Small intestine (tissue), 7 donors: ENCODE measurements around the gene KLRD1. TPM values are rescaled to one million over a fixed set of nuclear protein-coding genes. Genes with fewer than 3 reads are reported as not detected.

Experiments used
- DNase-seq, 2 donors: peaks; one replicate each; pipeline versions ENCODE4 v3.0.0 to v3.0.0-alpha.2; 2013
- FAIRE-seq: peaks from 2 replicates; lab custom pipeline; 2012; peaks lifted over from hg19 to GRCh38; lab: Jason Lieb, UNC
- H3K27ac ChIP-seq, 3 donors: one replicate each; pipeline ENCODE4 v1.5.1; 2013; ENCODE audit warnings: low read length in 2 of 3, mild to moderate bottlenecking in 2 of 3, control low read depth in 1 of 3, inconsistent platforms in 1 of 3, low read depth in 1 of 3, moderate library complexity in 1 of 3
- H3K27me3 ChIP-seq, 3 donors: one replicate each; pipeline ENCODE4 v1.6.1; 2013; ENCODE audit warnings: low read length in 3 of 3, inconsistent platforms in 1 of 3; ENCODE audit not compliant: control insufficient read depth in 3 of 3, insufficient read depth in 3 of 3
- H3K36me3 ChIP-seq, 3 donors: one replicate each; pipeline ENCODE4 v1.6.1; 2013; ENCODE audit warnings: low read length in 3 of 3, inconsistent platforms in 1 of 3, low read depth in 1 of 3, mild to moderate bottlenecking in 1 of 3, moderate library complexity in 1 of 3; ENCODE audit not compliant: control insufficient read depth in 3 of 3, insufficient read depth in 2 of 3
- H3K4me1 ChIP-seq, 3 donors: one replicate each; pipeline ENCODE4 v1.6.1; 2013; ENCODE audit warnings: low read length in 2 of 3, inconsistent platforms in 1 of 3, low read depth in 1 of 3, mild to moderate bottlenecking in 1 of 3, moderate library complexity in 1 of 3; ENCODE audit not compliant: control insufficient read depth in 3 of 3, insufficient read depth in 2 of 3
- H3K4me3 ChIP-seq, 3 donors: one replicate each; pipeline ENCODE4 v1.5.1; 2013; ENCODE audit warnings: low read length in 3 of 3, control low read depth in 1 of 3, inconsistent platforms in 1 of 3, low read depth in 1 of 3, mild to moderate bottlenecking in 1 of 3, moderate library complexity in 1 of 3
- H3K9me3 ChIP-seq, 2 donors: one replicate each; pipeline ENCODE4 v1.6.1; 2013; ENCODE audit warnings: low read depth in 1 of 2, low read length in 1 of 2; ENCODE audit not compliant: control insufficient read depth in 2 of 2, insufficient read depth in 1 of 2
- WGBS, 3 donors: extraction: QIAGEN DNeasy Blood & Tissue Kit; methylation state at CpG; one replicate each; pipeline ENCODE4 v1.1.7; 2013; 5-methylcytosine and 5-hydroxymethylcytosine counted together
- polyA plus RNA-seq, 4 donors: library from polyadenylated mRNA; stranded (reverse) in 3 of 4; unstranded in 1 of 4; fragments of 200-250 nt in 3 of 4; fragments of 120-200 nt in 1 of 4; gene quantifications; one replicate each; pipeline versions ENCODE4 v1.2.1 to v1.2.3, GENCODE V29; 2013
- donor health status: healthy with polysubstance abuse.
- donor health status: control.
- donor health status: control.
- donor health status: Bipolar disorder and iron deficiency.
- donor health status: healthy.

Gene KLRD1
- polyA plus RNA-seq, 4 donors, result 0.72 to 3.0 (median 1.4) TPM; not detected in 1

- no peaks in the 10 kb centered on the region for H3K4me1 ChIP-seq
- DNase-seq (peak in 1 of 2 donors; percentile 28), FAIRE-seq (no peak)
- no peaks in the 10 kb centered on the region for H3K9me3 ChIP-seq
- H3K4me3 ChIP-seq, result no peak overlapping the region
- no peaks in the 10 kb centered on the region for H3K36me3 ChIP-seq
- H3K27me3 ChIP-seq, result no peaks in the 10 kb centered on the region
- H3K27ac ChIP-seq, result peak overlapping the region in 1 of 3 donors; percentile 20
- 57 to 61% (median 61%) methylated on average over 6 of the region's 6 CpGs for WGBS, 3 donors
These were observed 21.8 kb upstream of the KLRD1 start for GRCh38 chr12:10285919-10286318.

GRCh38 chr12:10289005-10289754 lies 18.5 kb upstream of the KLRD1 start:
- H3K4me3 ChIP-seq, result no peak overlapping the region
- 68 to 82% (median 80%) methylated on average over 6 of the region's 6 CpGs for WGBS, 3 donors
- FAIRE-seq, result no peak
- DNase-seq, result no peak
- H3K36me3 ChIP-seq, result no peaks in the 10 kb centered on the region
- H3K9me3 ChIP-seq, result no peaks in the 10 kb centered on the region
- H3K4me1 ChIP-seq, result no peaks in the 10 kb centered on the region
- no peaks in the 10 kb centered on the region for H3K27me3 ChIP-seq
- H3K27ac ChIP-seq, result no peak overlapping the region

- Histone ChIP-seq H3K27me3 (no peaks in the 10 kb centered on the region), H3K36me3 (no peaks in the 10 kb centered on the region), H3K4me1 (no peaks in the 10 kb centered on the region), H3K4me3 (no peak overlapping the region), H3K27ac (no peak overlapping the region), H3K9me3 (no peaks in the 10 kb centered on the region)
- FAIRE-seq (no peak), DNase-seq (no peak)
These were observed 16.6 kb upstream of the KLRD1 start for GRCh38 chr12:10291030-10291429.

- Histone ChIP-seq H3K27me3 (no peaks in the 10 kb centered on the region), H3K27ac (no peak overlapping the region), H3K4me1 (no peaks in the 10 kb centered on the region), H3K36me3 (no peaks in the 10 kb centered on the region), H3K9me3 (no peaks in the 10 kb centered on the region), H3K4me3 (no peak overlapping the region)
- FAIRE-seq, result no peak
- DNase-seq, result no peak
- WGBS, 3 donors, result 70 to 85% (median 73%) methylated on average over 4 of the region's 4 CpGs
These were observed 14.5 kb upstream of the KLRD1 start for GRCh38 chr12:10293151-10293550.

GRCh38 chr12:10293570-10294227 lies 14.0 kb upstream of the KLRD1 start:
- Histone ChIP-seq H3K36me3 (no peaks in the 10 kb centered on the region), H3K4me1 (no peaks in the 10 kb centered on the region), H3K9me3 (no peaks in the 10 kb centered on the region), H3K4me3 (no peak overlapping the region), H3K27ac (peak overlapping the region in 1 of 3 donors; percentile 11), H3K27me3 (no peaks in the 10 kb centered on the region)
- peak in 1 of 2 donors; percentile 23 for DNase-seq
- FAIRE-seq, result no peak
- 63 to 72% (median 64%) methylated on average over 3 of the region's 3 CpGs for WGBS, 3 donors

- H3K9me3 ChIP-seq, result peaks cover 0 to 3% of the 10 kb centered on the region in 2 donors
- H3K27me3 ChIP-seq, result no peaks in the 10 kb centered on the region
- H3K4me3 ChIP-seq, result no peak overlapping the region
- FAIRE-seq (no peak), DNase-seq (no peak)
- H3K27ac ChIP-seq, result no peak overlapping the region
- no peaks in the 10 kb centered on the region for H3K4me1 ChIP-seq
- 71 to 93% (median 91%) methylated on average over 1 of the region's 1 CpG for WGBS, 3 donors
- no peaks in the 10 kb centered on the region for H3K36me3 ChIP-seq
These were observed 6.6 kb upstream of the KLRD1 start for GRCh38 chr12:10301103-10301502.

- FAIRE-seq, result no peak
- Histone ChIP-seq H3K4me1 (no peaks in the 10 kb centered on the region), H3K36me3 (no peaks in the 10 kb centered on the region), H3K27me3 (no peaks in the 10 kb centered on the region), H3K9me3 (peaks cover 0 to 3% of the 10 kb centered on the region in 2 donors), H3K27ac (no peak overlapping the region), H3K4me3 (no peak overlapping the region)
- peak in 1 of 2 donors; percentile 15 for DNase-seq
- WGBS, 3 donors, result 64 to 72% (median 65%) methylated on average over 3 of the region's 3 CpGs
These were observed 3.5 kb upstream of the KLRD1 start for GRCh38 chr12:10304161-10304574.

GRCh38 chr12:10305411-10305810 lies 2.3 kb upstream of the KLRD1 start:
- Histone ChIP-seq H3K27ac (peak overlapping the region in 1 of 3 donors; percentile 37), H3K9me3 (peaks cover 0 to 3% of the 10 kb centered on the region in 2 donors), H3K4me1 (no peaks in the 10 kb centered on the region), H3K36me3 (no peaks in the 10 kb centered on the region), H3K4me3 (peak overlapping the region in 1 of 3 donors; percentile 10), H3K27me3 (no peaks in the 10 kb centered on the region)
- WGBS, 3 donors, result 74 to 84% (median 81%) methylated on average over 5 of the region's 5 CpGs
- DNase-seq (peak in 1 of 2 donors; percentile 21), FAIRE-seq (no peak)
